CD4-positive, alpha-beta T cell treated with Interleukin-15 for 1 hour (primary cell): ENCODE results near the gene MAN2A1.

Experiments used
- DNase-seq: peaks from one replicate; pipeline ENCODE4 v3.0.0-alpha.2; 2020

The MAN2A1 gene

DNA sequence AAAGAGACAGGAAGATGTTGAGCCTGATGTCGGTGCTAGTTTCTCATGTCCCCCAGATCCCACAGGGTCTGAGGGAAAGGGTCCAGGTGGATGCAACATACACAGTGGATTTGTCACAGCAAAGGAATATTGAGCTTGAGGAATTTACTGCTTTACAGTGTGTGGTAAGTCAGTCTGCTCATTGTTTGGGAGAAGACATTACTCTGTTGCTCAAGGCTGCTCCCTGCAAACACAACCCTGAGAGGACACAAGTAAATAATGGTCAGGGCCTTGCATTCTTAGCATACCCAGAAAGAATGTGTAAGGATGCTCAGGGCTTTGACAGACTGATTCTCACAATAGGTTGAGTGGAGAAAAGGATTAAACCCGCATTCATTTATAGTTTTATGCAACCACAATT lies 7.3 kb upstream of the MAN2A1 start:
- DNase-seq: no peak

DNA sequence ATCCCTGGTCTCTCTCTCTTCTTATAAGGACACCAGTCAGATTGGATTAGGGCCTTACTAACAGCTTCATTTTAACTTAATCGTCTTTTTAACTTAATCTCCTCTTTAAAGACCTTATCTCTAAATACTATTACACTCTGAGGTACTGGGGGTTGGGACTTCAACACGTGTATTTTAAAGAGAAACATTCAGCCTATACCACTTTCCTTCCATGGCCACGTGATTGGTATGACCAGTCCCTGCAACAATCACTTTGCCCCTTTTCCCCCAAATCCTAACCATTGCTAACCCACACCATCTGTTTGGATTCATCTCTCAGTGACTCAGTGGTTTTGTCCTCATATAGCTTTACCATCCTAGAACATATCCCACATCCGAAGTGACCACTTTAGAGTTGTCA lies 3.8 kb upstream of the MAN2A1 start:
- DNase-seq: no peak

DNA sequence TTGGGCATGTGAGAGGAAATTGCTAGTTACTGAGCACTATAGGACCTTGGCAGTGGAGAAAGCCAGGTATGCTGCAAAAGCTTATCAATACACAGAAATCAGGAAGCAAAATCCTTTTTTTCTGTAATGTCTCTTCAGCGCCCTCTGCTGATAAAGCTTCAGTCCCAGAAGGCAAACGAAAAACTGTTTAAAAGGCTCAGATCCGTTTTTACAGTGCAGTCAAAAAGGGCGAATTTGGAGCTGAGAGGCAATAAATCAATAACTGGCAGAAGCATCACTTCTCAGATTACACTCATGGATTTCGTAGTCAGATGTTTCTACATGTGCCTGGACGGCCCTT lies 1.1 kb upstream of the MAN2A1 start:
- no peak for DNase-seq

DNA sequence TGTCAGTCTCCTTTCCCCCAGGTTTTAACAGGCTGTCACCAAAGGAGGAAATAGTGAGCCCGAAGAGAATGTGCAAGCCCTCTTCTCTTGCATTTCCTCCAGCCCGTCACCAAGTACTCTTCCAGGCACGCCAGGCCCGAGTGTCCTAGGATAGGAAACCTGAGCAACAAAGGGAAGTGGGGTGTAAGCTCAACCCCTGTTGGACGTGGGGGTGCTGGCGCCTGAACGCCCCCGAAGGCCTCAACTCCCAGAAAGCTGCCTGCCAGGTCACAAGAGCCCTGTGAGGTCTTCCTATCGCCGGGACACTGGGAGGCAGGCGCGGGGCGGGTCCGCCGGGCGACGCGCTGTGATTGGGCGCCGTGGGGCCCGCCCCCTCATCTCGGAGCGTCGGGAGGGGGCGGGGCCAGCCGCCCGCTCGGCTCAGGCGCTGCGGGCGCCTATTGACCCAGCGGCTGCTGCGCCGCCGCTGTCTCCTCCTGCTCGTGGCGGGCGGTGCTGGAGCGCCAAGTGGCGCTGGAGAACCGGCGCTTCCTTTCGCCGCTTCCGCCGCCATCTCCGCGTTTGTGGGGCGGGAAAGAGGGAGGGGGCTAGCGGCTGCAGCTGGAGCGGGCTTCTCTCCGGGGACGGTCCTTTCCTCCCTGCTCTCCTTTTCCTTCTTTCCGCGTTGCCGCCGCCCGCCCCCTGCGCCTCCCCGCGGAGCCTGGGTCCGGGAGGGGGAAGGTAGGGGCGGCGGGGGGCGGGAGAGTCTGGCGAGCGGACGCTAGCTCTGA lies 572 bp upstream of the MAN2A1 start:
- DNase-seq: peak; percentile 83

DNA sequence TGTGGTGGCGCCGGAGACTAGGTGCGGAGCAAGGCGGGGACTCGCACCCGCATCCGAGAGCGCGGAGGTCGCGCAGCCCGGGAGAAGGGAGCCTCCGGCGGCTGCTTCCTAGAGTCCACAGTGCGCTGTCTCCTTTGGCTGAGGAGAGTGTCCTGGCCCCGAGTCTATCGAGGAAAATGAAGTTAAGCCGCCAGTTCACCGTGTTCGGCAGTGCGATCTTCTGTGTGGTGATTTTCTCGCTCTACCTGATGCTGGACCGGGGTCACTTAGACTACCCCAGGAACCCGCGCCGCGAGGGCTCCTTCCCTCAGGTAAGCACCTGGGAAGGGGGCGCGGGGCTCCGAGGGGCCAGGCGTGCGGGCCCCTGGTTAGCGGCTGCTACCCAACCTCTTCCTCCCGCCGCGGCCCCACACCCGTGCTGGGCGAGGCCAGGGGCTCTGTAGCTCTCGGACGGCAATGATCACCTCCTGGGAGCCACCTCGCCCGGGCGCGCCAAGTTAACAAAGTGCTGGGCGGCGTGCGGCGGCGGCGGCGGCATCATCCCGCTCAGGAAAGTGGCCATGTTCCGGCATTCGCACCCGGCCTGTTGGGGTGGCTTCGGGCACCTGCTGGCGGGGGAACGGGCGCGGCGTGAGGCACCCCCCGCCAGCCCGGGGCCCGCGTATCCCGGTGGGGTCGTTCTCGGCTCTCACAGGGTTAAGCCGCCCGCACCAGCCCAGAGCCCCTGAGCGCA lies 681 bp downstream of the MAN2A1 start:
- DNase-seq: peak; percentile 21

DNA sequence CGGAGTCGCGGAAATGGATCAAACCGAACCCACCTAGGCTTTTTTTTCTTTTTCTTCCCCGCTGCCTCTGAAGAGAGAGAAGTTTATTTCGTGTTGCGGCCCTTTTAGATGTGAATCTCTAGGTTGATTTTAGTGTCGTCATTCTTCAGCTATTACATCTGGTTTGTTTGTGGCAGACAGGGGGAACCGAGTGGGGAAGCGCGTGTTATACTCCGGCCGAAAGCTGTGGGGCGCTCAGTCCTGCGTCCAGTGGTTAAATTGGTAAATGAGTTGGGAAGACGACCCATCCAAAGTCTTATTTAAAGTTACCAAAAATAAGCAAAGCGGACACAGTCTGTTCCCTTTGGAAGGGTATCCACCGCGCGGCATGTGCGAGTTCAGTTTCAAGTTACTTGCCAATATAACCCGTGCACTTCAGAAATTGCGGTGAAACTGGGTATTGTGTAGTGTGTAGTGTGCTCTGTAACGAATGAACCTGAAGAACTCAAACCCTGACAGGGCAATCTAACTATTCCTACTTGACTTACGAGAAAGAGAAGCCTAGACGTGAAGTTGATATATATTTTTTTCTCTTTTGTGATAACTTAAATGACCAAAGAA lies 1.3 kb downstream of the MAN2A1 start:
- peak; percentile 69 for DNase-seq

DNA sequence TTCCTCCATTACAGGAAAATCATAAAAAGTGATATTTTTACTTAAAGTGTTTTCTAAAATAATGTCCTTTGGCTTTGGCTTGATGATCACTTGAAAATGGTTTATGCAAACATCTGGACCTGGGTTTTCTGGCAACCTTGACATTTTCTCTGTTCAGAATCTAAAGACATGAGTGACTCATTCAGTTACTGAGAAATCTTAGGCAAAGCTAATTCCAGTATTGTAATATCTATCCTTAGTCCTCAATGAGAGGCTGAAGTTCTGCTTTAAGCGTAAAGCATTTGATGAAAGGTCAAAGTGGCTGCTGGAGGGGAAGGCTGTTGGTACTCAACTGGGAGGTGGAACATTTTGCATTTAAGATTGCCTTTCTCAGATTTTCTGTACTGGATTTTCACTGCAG lies 2.3 kb downstream of the MAN2A1 start:
- no peak for DNase-seq

DNA sequence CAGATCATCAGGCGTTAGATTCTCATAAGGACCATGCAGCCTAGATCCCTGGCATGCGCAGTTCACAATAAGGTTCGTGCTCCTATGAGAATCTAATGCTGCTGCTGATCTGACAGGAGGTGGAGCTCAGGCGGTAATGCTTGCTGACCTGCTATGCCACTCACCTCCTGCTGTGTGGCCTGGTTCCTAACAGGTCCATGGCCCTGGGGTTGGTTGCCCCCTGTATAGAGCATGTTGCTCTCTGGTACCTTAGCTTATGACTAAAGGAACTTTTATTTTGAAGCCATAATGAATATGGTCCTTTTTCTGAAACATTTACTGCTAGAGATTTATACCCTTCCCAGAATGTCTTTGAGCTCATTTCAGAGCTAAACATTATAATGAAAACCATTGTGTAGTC lies 3.1 kb downstream of the MAN2A1 start:
- DNase-seq: no peak

DNA sequence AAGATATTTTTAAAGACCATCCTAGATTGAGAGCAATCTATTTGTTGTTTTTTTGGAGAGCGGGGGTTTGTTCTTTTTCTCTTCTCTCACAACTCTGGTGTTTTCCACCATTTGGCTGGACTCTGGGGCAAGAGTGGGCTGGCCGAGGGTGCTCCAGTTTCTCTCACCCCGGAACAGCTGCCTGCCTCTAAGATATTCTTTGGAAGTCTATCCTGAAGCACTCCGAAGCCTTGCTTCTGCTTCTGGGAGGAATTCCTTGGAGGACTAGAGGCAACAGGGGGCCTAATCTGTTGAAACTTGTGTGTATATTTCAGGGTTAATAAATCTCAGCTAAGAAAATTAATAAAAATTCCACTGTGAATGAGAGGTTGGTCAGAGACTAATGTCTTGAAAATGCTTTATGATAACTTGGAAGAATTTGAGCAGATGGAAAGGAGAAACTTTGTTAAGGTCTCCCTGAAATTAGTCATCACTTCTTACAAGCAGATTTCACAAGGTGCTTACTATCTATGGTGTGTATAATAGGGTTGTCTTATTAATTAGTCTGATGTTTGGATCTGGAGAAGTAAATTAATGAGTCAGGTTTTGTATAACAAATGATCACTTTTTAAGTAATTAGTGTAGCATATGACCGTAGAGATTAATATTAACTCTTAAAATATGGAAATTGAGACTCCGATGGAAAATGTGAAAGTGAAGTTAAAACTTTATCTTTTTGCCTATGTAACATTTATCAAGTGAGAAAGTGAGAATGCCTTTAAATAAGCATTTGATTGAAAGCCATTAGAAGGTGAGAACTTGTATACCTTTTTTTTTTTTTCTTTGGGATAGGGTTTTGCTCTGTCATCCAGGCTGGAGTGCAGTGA lies 4.0 kb downstream of the MAN2A1 start:
- DNase-seq: no peak

DNA sequence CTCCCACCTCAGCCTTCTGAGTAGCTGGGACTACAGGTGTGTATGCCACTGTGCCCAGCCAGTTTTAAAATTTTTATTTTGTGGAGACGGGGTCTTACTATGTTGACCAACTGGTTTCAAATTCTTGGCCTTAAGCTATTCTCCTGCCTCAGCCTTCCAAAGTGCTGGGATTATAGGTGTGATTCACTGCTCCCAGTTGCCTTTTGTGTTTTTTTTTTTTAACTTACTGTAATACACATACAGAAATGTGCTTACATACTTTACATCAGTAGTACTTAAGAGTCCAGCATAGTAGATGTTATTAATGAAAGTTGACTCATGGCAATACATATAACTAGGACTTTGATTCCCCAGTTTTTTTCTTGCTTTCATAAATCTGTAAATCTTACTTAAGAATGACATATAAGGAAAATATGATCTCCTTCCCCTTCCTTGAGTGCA lies 4.7 kb downstream of the MAN2A1 start:
- no peak for DNase-seq

DNA sequence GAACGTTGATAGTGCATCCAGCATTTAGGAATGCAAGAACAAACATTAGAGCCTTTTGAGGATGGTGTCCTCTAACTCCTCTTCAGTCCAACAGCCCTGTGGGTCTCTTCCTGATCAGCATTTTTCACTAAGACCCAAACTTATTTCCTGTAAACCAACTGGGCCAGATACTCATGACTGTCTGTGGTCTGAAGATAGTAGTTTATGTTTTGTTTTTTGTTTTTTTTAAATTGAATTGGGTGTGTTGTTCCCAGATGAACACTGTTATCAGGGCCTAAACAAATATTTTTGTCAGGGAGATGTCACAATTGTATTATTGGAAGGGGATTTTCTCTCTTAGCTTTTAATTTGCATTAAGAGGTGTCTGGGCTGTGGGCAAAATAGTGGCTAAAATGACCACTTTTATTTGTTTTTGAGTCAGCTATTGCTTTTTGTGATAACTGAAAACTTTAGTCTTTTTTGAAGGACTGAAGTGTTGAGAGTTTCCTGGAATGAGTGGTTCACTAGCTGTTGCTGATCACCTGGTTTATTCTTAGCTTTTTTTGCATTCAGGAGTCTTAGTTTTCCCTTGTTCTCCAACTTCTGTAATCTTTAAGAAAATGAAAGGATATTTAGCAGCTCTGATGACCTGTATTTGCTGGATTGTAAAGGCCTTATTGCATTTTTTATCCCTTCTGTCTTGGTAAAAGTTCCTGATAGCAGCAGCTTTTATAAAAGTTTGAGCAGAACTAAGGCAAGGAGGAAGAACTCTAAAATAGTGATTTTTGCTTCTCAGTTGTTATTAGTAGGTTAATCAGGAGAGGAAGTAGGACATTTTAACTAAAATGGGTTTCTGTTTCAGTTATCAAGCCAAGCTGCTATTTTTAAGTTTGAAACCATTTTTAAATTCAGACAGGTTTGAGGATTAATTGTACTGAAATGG lies 5.5 kb downstream of the MAN2A1 start:
- DNase-seq: no peak

DNA sequence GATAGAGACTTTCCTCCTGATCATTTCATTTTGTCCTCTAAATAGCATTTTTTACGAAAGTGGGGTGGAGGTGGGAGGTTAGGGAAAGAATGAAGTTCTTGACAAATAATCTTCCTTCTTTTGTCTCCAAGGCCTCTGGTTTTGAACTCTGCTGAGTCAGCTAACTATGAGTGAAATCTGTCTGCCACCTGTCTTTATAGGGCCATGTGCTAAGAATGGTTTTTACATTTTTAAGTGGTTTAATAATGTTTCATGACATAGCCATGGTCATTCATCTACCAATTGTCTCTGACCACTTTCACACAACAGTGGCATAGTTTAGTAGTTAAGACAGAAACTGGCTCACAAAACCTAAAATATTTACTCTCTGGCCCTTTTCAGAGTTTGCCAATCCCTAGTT lies 7.6 kb downstream of the MAN2A1 start:
- DNase-seq: no peak

DNA sequence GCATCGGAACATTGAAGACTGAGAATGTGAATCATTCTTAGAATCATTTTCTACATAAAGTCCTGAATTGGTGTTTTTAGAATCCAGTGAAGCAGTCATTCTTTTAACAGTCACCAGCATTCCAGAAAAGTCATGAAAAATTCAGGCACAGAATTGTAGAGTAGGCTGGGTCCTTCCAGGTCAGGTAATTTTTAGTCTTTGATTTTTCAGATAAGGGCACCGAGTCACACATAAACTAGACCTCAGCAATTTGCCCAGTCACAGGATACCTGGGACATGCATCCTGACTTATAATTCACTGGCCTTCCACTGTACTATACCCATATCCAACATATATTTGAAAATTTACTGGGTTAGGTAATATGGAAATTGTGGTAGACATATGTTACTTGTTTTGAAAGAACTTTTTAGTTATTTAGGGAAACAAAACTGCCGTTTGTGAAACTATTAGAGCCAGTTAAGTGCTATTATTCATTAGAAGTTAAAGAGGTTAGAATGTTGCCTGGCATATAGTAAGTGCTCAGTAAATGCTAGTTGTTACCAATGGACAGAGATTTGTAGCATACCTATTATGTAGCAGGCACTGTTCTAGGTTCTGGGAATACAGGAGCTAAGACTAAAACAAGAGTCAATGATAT lies 10.9 kb downstream of the MAN2A1 start:
- no peak for DNase-seq

DNA sequence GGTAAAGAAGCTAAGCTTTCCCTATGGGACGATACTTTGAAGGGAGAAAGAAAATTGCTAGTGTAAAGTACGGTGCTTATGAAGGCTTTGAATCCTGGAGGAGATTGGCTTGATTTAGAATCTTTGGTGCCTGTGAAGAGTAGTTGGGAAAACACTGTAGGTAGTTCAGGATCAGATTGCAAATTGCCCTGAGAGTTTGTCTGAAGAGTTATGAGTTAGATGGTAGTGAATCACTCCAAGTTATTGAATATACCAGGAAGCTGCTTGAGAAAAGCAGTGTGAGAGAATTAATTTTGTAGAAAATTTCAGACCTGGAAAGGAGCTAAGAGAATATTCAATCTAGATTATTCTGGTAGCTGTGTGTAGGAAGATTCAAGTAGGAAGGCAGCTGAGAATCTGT lies 11.5 kb downstream of the MAN2A1 start:
- no peak for DNase-seq

DNA sequence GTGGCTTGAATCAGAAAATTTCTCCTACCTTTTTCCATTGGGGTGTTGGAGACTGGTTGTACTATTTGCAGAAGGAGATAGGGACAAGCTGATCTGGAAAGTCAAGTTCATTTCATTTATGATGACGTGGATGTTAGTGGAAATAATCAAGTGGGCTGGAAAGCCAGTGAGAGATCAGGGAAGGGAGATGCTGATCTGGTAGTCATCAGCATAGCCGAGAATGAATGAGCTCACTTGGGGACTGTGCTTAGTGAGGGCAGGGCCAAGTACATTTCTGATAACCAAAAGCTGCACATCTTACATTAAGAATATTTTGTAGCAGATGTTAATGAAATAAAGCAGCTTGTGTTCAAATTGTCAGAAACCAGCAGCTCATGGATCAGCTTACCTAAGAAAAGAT lies 12.1 kb downstream of the MAN2A1 start:
- DNase-seq: no peak

DNA sequence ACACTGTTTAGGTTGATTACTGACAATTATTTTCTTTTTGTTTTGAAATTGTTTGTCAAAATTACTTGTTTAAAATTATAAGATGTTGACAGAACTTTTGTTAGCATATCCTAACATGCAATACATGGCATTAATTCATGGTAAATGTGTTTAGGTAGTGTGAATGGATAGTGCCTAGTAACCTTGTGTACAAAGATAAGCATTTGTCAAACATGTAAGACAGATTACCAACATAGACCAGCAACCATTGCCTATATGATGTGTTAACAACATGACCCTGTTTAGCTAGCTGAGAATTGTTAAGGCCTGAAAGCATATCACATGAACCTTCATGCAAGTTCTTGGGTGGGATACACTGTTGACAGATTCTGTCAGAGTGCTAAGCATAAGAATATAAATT lies 13.4 kb downstream of the MAN2A1 start:
- DNase-seq: no peak

DNA sequence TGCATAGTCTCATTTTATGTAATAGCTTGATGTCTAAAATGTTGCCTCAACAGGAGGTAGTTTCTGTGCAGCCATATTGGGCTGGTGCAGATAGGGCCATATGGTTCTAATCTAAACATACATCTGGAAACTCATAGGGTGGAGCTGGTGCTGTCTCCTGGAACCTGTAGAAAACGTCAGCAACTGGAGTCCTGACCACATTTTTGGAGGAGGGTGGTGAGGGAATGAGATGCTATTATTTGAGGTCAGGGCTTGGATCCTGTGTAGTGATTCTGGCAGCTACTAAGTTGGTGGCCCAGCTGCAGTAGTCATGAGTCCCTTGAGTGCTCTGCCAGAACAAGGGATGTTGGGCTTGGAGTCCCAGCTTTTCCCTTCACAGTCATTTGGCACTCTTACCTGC lies 14.1 kb downstream of the MAN2A1 start:
- no peak for DNase-seq

DNA sequence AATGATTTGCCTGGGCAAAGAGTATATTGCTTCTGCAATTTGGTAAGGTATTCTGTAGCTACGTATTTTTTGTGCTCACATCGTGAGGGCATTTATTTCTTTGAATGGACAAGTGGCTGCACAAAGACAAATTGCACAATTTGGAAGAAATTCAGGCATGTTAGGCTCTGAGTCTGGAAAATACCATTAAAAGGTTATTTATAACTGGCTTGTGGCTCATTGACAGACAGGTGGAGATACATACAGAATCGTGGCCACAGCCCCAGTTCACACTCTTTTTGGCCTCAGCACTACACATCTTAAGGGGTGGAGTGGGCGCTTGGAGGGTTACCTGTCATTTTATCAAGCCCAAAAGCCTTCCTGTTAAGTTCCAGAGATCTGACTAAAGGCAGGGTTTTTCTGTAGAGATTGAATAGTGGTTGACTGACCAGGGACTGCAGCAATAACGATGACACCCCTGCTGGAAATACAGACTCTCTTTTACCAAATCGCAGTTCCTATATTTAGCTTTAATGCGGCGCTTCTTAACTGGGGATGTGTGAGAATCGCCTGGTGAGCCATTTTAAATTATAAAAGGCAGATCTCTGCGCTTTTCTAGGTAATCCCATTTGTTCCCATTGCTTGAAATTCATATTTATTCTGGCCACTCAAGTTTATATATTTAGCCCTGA lies 14.7 kb downstream of the MAN2A1 start:
- no peak for DNase-seq

DNA sequence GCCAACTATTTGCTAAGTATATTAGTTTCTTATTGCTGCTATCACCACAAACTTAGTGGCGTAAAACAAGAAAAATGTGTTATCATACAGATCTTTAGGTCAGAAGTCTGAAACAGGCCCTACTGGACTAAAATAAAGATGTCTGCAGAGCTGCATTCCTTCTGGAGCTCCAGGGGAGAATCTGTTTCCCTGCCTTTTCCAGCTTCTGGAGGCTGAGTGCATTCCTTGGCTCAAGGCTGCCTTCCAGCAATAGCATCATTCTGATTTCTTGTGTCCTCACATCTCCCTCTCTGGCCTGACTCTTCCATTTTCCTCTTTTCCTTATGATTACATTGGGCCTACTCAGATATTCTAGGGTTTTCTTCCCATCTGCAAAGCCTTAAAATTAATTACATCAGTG lies 15.9 kb downstream of the MAN2A1 start:
- no peak for DNase-seq

DNA sequence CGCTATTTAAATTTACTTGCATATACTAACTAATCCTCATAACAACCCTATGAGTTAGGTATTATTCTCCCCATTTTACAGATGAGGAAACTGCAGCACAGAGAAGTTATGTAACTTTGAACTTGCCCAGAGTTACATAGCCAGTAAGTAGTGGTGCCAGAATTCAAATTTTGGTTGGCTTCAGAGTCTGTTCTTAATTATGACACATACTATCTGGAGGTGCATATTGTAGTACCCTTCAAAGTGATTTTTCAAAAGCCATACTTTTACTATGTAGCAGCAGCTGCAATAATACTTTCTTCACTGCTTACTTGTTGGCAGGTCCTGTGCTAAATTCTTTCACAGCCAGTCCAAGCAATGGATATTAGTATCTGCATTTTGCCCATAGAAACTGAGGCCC lies 16.4 kb downstream of the MAN2A1 start:
- no peak for DNase-seq

DNA sequence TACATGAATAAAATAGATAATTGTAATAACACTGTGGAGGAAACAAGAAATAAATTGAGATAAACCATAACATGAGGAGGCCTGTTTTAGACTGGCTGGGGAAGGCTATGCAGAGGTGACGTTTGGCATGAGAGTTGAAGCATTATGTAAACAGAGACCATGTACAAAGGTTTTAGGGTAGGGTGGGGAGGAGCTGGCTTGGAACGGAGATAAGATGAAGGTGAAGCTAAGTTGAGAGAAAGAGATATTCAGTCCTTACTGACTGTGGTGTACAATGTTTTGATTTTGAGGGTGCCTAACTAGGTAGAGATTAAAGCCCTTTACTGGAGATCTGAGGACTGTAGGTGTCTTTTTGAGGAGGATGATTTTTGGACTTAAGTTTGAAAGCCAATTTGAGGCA lies 17.8 kb downstream of the MAN2A1 start:
- DNase-seq: no peak
